Thyroid gland (tissue), 4 donors: ENCODE results near the gene PTPRT. TPM values are rescaled to one million over a fixed set of nuclear protein-coding genes. Genes with fewer than 3 reads are reported as not detected.

Source experiments
- DNase-seq, 2 donors: peaks; one replicate each; pipeline ENCODE4 v3.0.0-alpha.2; 2019
- H3K27ac ChIP-seq, 3 donors: fragments of 200-600 bp; sonication (generic); 1 replicate in 2 of 3; 2 replicates in 1 of 3; pipeline ENCODE4 v1.5.1; 2016 to 2019; ENCODE audit warnings: mild to moderate bottlenecking in 1 of 3, moderate library complexity in 1 of 3
- H3K27me3 ChIP-seq: fragments of 200-600 bp; sonication (generic); one replicate; pipeline ENCODE4 v1.5.1; 2019
- H3K36me3 ChIP-seq, 2 donors: fragments of 200-600 bp; sonication (generic); one replicate each; pipeline ENCODE4 v1.5.1; 2016 to 2019
- H3K4me1 ChIP-seq, 2 donors: fragments of 200-600 bp; sonication (generic); one replicate each; pipeline ENCODE4 v1.5.1; 2017 to 2019
- H3K4me3 ChIP-seq, 3 donors: fragments of 200-600 bp; sonication (generic); replicated peaks in 1 of 3; 1 replicate in 2 of 3; 2 replicates in 1 of 3; pipeline ENCODE4 v1.5.1; 2016; ENCODE audit warnings: mild to moderate bottlenecking in 1 of 3
- H3K9me3 ChIP-seq: fragments of 200-600 bp; sonication (generic); one replicate; pipeline ENCODE4 v1.5.1; 2017
- CTCF ChIP-seq, 6 experiments: fragments of 200-600 bp in 3 of 6; fragments of 450-650 bp in 3 of 6; sonication (generic) in 3 of 6; IDR thresholded peaks; one replicate each; pipeline ENCODE4 v1.5.1; 2016 to 2019; ENCODE audit warnings: antibody characterized with exemption in 6 of 6, mild to moderate bottlenecking in 2 of 6, inconsistent platforms in 1 of 6, moderate library complexity in 1 of 6
- POLR2A ChIP-seq, 2 donors: fragments of 450-650 bp; IDR thresholded peaks; one replicate each; pipeline ENCODE4 v1.6.1; 2017; ENCODE audit warnings: antibody characterized with exemption in 2 of 2, mild to moderate bottlenecking in 2 of 2, moderate library complexity in 1 of 2
- WGBS, 2 donors: methylation state at CpG; one replicate each; pipeline ENCODE4 v1.1.5; 2017; 5-methylcytosine and 5-hydroxymethylcytosine counted together
- intact Hi-C: fragments of 100-400 bp; cut with DNase I; formaldehyde crosslinking; loops from one replicate; pipeline ENCODE4 v1.15.1; 2023
- total RNA-seq, 4 donors: library from RNA; depleted of rRNA; stranded (reverse); fragments of >200 nt; gene quantifications; one replicate each; pipeline ENCODE4 v1.2.3, GENCODE V29; 2016

PTPRT gene
- total RNA-seq, 4 donors from 2014 or later, result 0.11 to 0.15 TPM; not detected in 2

- intact Hi-C loops, result no loop called here
- no peaks in the 10 kb centered on the region for H3K27me3 ChIP-seq
- no peak overlapping the region for H3K27ac ChIP-seq
- no peaks in the 10 kb centered on the region for H3K4me1 ChIP-seq
- TF ChIP-seq POLR2A (IDR thresholded peaks at IDR 0.05) (no peak), CTCF (IDR thresholded peaks at IDR 0.05) (no peak)
- H3K36me3 ChIP-seq, result no peaks in the 10 kb centered on the region
- H3K9me3 ChIP-seq, result no peaks in the 10 kb centered on the region
- no peak overlapping the region for H3K4me3 ChIP-seq
- WGBS, 2 donors, result 70 to 81% methylated on average over 7 of the region's 7 CpGs
- DNase-seq, result no peak
Observed at GRCh38 chr20:42775037-42775436, 414.7 kb downstream of the PTPRT start.

DNA sequence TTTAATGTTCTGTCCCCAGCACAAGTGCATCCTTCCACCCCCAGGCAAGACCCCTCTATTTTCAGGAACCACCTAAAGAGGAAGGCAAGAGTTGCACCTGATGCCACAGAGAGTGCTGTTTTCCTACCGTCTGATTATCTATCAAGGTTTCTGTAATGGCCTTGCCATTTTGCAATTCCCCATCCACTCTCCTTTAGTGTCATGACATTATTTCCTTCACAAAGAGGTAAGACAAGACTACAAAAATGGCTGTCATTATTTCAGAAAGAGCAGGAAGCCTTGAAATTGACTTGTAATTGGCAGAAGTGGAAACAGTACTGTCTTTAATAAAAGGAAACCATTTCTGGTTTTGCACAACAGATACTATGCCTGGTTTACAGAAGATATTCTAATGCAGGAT is 426.7 kb downstream of the PTPRT start:
- intact Hi-C loops, result no loop called here
- Histone ChIP-seq H3K4me1 (no peaks in the 10 kb centered on the region), H3K27me3 (no peaks in the 10 kb centered on the region), H3K36me3 (no peaks in the 10 kb centered on the region), H3K9me3 (no peaks in the 10 kb centered on the region), H3K4me3 (no peak overlapping the region), H3K27ac (no peak overlapping the region)
- 84 to 88% methylated on average over 1 of the region's 1 CpG for WGBS, 2 donors
- TF ChIP-seq POLR2A (IDR thresholded peaks at IDR 0.05) (no peak), CTCF (IDR thresholded peaks at IDR 0.05) (no peak)
- DNase-seq, result no peak

GRCh38 chr20:42756991-42757390 is 432.7 kb downstream of the PTPRT start:
- Histone ChIP-seq H3K4me3 (no peak overlapping the region), H3K9me3 (no peaks in the 10 kb centered on the region), H3K4me1 (no peaks in the 10 kb centered on the region), H3K27me3 (no peaks in the 10 kb centered on the region), H3K36me3 (no peaks in the 10 kb centered on the region), H3K27ac (no peak overlapping the region)
- intact Hi-C loops, result no loop called here
- 63 to 78% methylated on average over 1 of the region's 1 CpG for WGBS, 2 donors
- DNase-seq, result no peak
- no peak for TF ChIP-seq CTCF (IDR thresholded peaks at IDR 0.05)
- TF ChIP-seq POLR2A (IDR thresholded peaks at IDR 0.05), result no peak

GRCh38 chr20:42754706-42755105 is 435.0 kb downstream of the PTPRT start:
- Histone ChIP-seq H3K9me3 (no peaks in the 10 kb centered on the region), H3K27ac (no peak overlapping the region), H3K4me1 (no peaks in the 10 kb centered on the region), H3K4me3 (no peak overlapping the region), H3K36me3 (no peaks in the 10 kb centered on the region), H3K27me3 (no peaks in the 10 kb centered on the region)
- no peak for TF ChIP-seq CTCF (IDR thresholded peaks at IDR 0.05)
- no peak for TF ChIP-seq POLR2A (IDR thresholded peaks at IDR 0.05)
- intact Hi-C loops, result no loop called here
- WGBS, 2 donors, result 66 to 71% methylated on average over 2 of the region's 2 CpGs
- no peak for DNase-seq

DNA sequence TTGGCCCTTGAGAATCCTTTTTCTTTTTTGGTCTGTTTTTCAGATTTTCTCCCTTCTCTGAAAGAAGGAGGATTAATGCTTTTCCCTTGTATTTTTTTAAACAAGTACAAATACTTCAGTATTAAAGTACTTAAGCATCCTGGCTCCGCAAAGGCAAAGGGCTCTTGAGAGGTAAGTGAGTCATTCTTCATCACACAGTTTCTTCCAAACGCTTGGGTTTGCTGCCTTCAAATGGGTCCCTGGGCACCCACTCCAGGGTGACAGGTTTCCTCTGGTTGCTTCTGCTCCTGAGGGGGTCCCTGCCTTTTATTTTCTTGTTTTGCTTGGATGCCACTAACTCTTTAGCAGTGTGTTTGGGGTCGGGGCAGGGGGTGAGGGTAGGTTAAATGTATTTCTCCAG is 437.1 kb downstream of the PTPRT start:
- Histone ChIP-seq H3K27ac (no peak overlapping the region), H3K4me1 (no peaks in the 10 kb centered on the region), H3K9me3 (no peaks in the 10 kb centered on the region), H3K27me3 (no peaks in the 10 kb centered on the region), H3K4me3 (no peak overlapping the region), H3K36me3 (no peaks in the 10 kb centered on the region)
- intact Hi-C loops, result no loop called here
- 23 to 47% methylated on average over 3 of the region's 3 CpGs for WGBS, 2 donors
- TF ChIP-seq CTCF (IDR thresholded peaks at IDR 0.05), result no peak
- no peak for DNase-seq
